Left cardiac atrium (tissue), 4 donors: Measurements from ENCODE around the gene TJP3. TPM values are rescaled to one million over a fixed set of nuclear protein-coding genes. Genes with fewer than 3 reads are reported as not detected.
"Not testable (repeated sequence)": the region's sequence is repeated elsewhere in the genome, so short reads cannot be mapped to it uniquely, and the experiment has no call there.

Source experiments
- ATAC-seq, 2 donors: fragments of 200-7000 bp; cut with Tn5 transposase; one replicate each; pipeline ENCODE4 v1.9.1; 2020; ENCODE audit warnings: mild to moderate bottlenecking in 2 of 2, moderate library complexity in 2 of 2
- DNase-seq: peaks from one replicate; pipeline ENCODE4 v3.0.0-alpha.2; 2020
- intact Hi-C, 2 donors: fragments of 100-400 bp; cut with DNase I; formaldehyde crosslinking; loops; one replicate each; pipeline versions ENCODE4 v1.14.1 to v1.15.1; 2022 to 2023
- total RNA-seq, 2 donors: library from RNA; stranded (reverse); fragmentation: NEBNext Ultra II Directional; extraction: Animal tissue kit (Norgen Biotek cat#: 25700); gene quantifications; one replicate each; pipeline ENCODE4 v1.2.1, GENCODE V29; 2021
- donor health status: DM: no; HTN: yes; CAD: no.
- donor health status: DM: no; HTN: yes; CAD: no; lungs with severe emphysema.
- donor health status: DM: yes; HTN: yes; CAD: no.
- donor health status: Dilated cardiomyopathy.

TJP3 gene
- total RNA-seq, 2 donors from 2014 or later, result 0.32 TPM; not detected in 1

DNA sequence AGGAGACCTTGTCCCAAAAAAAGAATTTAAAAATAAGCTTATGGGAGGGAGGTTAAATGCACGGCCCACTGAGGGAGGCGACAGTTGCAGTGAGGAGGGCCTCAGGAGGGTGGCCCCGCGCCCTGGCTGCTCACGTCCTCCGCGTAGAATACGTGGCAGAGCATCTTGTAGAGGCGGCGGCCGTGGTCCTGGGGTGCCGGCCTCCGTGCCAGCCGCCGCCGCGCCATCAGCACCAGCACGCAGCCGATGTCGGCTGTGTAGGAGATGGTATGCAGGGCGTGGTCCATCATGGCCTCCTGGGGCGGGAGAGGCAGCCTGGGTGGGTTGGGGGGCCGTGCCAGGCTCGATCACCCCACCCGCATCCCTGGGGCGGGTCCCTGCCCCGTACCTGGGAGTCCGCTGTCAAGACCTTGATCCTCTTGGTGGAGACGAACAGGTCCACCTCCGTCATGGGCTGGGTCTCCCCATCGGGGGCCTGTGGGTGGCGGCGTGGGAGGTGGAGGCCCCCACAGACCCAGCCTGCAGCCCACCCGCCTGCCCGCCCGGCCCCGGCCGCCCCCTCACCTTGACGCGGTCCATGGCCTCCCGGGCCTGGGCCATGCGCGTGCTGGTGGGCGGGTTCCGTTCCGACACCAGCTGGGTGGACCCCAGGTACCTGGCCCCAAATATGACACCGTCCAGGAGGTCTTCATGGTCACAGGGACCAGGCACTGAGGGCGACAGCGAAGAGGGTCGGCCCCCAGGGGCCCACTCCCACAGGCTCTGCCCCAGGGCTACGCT is 45.6 kb downstream of the TJP3 start:
- ATAC-seq (no peak), DNase-seq (no peak)
- intact Hi-C loops, result no loop called here

DNA sequence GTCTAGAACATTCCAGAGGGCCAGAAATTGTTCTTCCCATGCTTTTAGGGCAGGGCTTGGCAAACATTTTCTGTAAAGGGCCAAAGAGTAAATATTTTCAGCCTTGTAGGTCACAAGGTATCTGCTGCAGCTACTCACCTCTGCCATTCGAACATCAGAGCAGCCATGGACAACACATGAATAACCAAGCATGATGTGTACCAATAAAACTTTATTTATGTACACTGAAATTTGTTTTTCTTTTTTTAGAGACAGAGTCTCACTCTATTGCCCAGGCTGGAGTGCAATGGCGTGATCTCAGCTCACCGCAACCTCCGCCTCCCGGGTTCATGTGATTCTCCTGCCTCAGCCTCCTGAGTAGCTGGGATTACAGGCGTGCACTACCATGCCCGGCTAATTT is 49.5 kb downstream of the TJP3 start:
- DNase-seq, ATAC-seq, intact Hi-C loops: not testable (repeated sequence)

DNA sequence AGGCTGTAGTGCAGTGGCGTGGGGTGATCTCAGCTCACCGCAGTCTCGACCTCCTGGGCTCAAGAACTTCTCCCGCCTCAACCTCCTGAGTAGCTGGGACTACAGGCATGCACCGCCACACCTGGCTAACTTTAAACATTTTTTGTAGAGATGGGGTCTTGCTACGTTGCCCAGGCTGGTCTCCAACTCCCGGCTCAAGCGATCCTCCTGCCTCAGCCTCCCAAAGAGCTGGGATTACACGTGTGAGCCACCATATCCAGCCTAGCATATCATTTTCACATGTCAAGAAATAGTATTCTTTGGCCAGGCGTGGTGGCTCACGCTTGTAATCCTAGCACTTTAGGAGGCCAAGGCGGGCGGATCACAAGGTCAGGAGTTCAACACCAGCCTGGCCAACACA is 50.1 kb downstream of the TJP3 start:
- ATAC-seq, intact Hi-C loops, DNase-seq: not testable (repeated sequence)

DNA sequence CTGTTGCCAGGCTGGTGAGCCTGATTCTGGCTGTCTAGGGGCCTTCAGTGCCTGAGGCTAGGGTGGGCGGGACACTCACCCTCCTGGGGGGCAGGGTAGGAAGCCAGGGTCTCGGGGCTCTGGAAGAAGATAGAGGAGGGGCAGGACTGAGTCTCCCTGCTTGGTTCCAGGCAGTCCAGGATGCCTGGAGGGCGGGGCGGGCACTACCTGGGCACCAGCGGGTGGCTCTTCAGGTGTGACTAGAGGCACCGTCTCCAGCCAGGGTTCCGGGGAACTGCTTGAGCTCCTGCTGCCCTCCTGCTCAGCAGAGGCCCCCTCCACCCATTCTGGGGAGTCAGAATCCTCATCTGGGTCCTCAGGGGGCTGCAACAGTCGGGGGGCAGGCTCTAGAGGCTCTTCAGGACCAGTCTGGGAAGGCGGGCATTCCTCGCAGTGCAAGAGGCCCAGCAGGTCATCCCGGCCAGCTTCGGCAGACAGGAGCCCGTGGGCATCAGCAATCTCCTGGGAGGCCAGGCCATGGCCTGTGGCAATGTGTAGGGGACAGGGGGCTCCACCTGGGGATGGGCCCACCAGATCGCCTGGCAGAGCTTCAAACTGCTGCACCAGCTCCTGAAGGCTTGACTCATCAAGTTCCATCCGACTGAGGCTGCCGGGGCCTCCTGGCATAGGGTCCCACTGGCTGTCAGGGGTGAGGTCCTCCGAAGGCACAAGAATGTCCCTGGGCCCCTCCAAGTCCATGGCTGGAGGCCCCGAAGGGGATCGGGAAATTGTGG is 51.5 kb downstream of the TJP3 start:
- no peak for DNase-seq
- intact Hi-C loops, result loop anchor here in 1 of 2 donors (10.0 kb wide), 1 partner anchor 205 kb away; no protein-coding TSS in a partner anchor
- no peak for ATAC-seq

DNA sequence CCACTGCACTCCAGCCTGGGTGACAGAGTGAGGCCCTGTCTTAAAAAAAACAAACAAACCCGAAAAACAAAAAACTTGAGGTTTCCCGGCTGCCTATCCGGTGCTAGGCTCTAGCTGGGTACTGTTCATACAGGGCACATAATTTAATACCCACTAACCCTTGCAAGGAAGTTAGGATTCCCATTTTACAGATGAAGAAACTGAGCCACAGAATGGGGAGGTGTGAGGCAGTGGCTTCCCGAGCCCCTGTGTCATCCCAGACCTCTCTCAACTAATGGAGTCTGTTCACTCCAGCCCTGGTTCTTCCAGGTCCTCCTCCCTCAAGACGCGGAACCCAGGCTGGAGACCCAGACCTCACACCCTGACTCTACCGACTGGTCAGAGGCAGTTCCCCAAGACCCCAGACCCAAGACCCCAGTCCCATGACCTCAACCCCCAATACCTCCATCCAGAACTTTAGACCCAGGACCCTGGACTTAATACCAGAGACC is 52.7 kb downstream of the TJP3 start:
- no peak for DNase-seq
- intact Hi-C loops, result loop anchor here in 1 of 2 donors (10.0 kb wide), 1 partner anchor 204 kb away; no protein-coding TSS in a partner anchor
- no peak for ATAC-seq

DNA sequence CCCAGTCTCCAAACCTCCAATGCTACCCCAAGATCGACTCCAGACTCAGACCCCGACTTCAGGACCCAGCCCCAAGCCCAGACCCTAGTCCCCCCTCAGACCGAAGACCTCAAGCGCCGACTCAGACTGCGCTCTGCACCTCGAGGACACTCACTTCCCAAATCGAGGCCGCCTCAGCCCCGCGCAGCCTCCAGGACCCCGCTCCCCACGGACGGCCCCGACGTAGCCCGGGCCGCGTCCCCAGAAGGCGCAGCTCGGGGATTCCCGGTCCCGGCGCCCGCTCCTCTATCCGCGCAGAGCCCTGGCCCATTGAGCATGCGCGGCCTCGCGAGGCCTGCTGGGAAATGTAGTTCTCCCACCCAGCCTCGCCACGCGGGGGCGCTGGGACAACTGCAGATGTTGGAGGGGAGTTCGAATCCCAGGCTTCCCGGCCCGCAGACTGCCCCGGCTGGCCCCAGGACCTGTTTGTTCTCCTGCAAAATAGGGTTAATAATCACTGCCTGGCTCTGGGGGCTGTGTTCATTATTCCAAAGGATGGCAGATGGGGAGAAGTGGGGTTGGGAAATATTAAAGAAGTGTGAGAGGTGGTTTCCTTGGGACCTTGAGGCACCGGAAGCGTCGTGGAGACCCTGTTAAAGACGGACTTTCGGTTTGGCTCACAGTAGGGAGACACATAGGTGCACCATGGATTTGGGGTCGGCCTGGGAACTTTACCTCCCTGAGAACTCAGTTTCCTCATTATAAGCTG is 53.4 kb downstream of the TJP3 start, which contains the start of gene APBA3:
APBA3 (minus strand) TSS at position 311 of the 748 bp plus-strand sequence. CDS start 1,428 bp downstream, outside the sequence.
- peak; percentile 94 for DNase-seq
- peak; percentile 60 to 62 for ATAC-seq
- intact Hi-C loops, result loop anchor here in 1 of 2 donors (10.0 kb wide), 1 partner anchor 203 kb away; no protein-coding TSS in a partner anchor

DNA sequence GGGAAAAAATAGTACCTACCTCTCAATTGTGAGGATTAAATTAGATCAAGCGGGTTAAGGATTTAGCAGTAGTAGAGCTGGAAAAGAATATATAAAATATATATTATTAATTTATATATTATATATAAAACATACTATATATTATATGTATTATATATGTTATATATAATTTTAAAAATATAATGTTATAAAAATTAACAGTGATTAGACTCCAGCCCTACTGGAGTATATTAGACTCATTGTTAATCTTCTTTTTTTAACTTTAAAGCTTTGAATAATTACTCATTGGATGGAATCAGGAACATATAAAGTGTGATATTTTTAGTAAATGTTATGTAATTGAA is 53.9 kb downstream of the TJP3 start:
- intact Hi-C loops, result loop anchor here in 1 of 2 donors (10.0 kb wide), 1 partner anchor 203 kb away; no protein-coding TSS in a partner anchor
- DNase-seq (no peak), ATAC-seq (no peak)

DNA sequence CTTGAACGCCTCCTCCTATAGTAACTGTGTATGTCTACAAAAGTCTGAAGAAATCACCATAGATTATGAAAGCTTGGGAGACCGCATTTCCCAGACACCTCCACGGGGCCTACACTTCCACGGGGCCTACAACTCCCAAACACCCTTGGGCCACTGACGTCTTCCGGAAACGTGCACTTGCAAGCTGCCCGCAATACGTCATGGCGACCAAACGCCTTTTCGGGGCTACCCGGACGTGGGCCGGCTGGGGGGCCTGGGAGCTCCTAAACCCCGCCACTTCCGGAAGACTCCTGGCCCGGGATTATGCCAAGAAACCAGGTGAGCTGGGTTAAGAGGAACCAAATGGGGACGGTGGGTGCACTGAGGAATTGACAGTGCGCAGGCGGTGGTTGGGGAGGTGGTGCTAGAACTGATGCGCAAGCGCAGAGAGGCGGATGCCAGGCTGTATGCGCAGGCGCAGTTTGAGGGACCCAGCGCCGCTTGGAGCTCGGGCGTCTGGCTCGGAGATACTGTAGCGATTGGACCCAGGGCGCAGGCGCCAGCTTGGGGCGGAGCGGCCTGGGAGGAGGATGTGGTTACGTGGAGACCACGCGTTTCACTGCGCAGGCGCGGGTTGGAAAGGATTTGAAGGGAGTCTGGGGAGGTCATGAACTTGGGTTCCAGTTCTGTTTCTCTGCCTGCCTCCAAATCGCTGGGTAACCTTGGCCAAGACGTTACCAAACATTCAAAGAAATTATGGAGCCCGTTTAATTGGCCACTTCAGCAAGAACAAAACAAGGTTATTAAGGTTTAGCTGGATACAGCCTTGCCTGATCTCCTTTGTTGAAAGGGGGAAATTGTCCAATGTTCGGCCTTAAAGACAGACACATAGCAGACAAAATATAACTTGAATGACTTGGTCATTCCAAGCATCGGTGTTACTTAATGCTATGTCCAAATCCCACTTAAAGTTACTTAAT is 54.6 kb downstream of the TJP3 start, which contains the start of gene MRPL54:
MRPL54 (plus strand) TSS at position 182 of the 959 bp plus-strand sequence; CDS start at position 201, 19 bp downstream.
- intact Hi-C loops, result loop anchor here in 1 of 2 donors (10.0 kb wide), 1 partner anchor 202 kb away; no protein-coding TSS in a partner anchor
- DNase-seq (peak; percentile 99), ATAC-seq (peak; percentile 95 to 96)

DNA sequence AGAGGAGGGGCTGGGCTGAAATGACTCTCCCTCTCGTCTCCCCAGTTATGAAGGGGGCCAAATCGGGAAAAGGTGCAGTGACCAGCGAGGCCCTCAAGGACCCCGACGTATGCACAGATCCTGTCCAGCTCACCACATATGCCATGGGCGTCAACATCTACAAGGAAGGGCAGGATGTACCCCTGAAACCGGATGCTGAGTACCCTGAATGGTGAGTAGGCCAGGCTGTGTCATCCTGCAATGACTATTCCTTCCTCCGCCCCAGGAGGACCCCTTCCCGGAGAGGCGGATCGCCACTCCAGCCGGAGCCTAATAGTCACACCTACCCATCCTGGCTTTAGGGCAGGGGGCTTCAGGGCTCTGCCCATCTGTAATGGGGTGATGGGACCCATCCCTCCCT is 56.9 kb downstream of the TJP3 start:
- ATAC-seq (no peak), DNase-seq (no peak)
- intact Hi-C loops, result loop anchor here in 1 of 2 donors (10.0 kb wide), 1 partner anchor 200 kb away; no protein-coding TSS in a partner anchor

DNA sequence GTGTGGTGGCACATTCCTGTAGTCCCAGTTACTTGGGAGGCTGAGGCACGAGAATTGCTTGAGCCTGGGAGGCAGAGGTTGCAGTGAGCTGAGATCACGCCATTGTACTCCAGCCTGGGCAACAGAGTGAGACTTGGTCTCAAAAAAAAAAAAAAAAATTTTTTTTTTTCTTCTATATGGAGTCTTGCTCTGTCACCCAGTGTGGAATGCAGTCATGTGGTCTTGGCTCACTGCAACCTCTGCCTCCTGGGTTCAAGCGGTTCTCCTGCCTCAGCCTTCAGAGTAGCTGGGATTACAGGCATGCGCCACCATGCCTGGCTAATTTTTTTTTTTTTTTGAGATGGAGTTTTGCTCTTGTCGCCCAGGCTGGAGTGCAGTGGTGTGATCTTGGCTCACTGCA is 57.6 kb downstream of the TJP3 start:
- intact Hi-C loops, result loop anchor here in 1 of 2 donors (10.0 kb wide), 1 partner anchor 199 kb away; no protein-coding TSS in a partner anchor
- not testable (repeated sequence) for ATAC-seq, DNase-seq

DNA sequence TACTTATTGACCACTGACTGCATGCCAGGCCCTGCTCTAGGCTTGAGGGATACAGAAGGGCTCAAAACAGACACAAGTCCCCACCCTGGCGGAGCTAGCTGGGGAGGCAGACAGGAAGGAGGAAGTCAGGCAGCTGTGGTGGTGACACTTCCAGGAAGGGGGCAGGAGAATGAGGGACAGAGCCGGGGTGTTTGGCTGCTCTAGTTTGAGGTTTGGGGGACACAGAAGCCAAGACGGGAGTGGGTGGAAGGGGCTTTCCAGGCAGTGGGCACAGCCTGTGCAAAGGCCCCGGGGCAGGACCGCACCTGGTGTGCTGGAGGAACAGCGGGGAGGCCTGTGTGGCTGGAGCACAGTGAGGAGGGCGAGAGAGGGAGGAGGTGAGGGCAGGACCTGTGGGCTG is 58.3 kb downstream of the TJP3 start:
- intact Hi-C loops, result loop anchor here in 1 of 2 donors (10.0 kb wide), 1 partner anchor 198 kb away; no protein-coding TSS in a partner anchor
- no peak for DNase-seq

DNA sequence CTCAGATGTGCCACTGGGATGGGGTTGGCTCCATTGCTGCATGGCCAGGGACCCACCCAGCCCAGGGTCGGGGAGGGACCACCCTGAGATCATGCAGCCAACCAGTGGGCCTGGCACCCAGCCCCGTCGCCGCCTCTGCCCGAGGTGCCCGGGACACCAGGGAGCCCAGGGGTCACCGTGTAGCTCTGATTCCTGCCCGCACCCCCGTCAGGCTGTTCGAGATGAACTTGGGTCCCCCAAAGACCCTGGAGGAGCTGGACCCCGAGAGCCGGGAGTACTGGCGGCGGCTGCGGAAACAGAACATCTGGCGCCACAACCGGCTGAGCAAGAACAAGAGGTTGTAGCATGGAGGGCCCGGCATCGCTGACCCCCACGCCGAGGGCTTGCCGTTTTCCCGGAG is 58.9 kb downstream of the TJP3 start:
- no peak for DNase-seq
- ATAC-seq, result no peak
- intact Hi-C loops, result loop anchor here in 1 of 2 donors (10.0 kb wide), 1 partner anchor 198 kb away; no protein-coding TSS in a partner anchor

More for the DNA sequence above, 58.3 kb downstream of the TJP3 start:
- ATAC-seq, result no peak

DNA sequence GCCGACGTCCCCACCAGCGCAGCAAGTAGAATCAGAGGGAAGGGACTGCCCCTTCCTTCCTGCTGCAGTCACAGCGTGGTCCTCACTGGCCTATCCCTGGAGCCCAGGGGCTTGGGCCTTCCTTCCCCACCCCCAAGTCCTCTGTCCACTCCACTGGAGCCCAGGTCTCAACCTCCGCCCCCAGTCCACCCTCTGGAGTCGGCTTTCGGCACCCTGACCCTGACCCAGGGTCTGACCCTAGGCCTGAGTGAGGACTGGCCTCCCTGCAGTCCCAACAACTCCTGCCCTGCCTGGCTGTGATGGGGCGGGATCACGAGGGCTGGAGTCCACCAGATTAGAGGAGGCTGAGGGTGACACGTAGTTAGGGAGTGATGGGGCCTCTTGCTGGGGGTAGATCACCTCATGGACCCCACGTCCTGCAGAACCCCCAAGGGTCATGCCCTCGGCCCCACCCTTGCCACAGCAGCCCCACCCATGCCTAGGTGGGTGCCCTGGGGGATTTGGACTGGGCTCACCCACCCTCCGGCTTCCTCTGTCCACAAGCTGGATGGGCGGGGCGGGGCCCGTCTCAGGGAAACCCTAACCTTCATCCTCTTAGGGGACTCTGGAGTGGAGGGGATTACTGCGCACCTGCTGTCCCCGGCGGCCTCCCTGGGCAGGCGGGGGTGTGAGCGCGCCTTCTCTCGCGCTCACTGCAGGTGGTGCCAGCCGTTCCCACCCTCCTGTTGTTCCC is 60.0 kb downstream of the TJP3 start:
- intact Hi-C loops, result loop anchor here in 1 of 2 donors (10.0 kb wide), 1 partner anchor 197 kb away; no protein-coding TSS in a partner anchor
- no peak for ATAC-seq
- no peak for DNase-seq

DNA sequence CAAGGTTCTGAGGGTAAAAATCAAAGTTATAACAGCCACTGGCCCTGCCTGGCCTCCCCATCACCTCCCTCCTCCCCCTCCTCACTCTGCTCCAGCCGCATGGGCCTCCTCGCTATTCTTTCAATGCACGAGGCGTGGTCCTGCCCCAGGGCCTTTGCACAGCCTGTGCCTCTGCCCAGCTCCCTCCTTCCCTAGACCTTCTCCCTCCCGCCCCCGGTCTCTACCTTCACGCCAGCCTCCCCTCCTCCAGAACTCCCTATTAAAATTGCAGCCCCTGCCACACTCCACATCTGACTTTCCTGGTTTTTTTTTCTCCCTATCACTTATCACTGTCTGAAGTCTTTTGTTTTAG is 60.5 kb downstream of the TJP3 start:
- intact Hi-C loops, result loop anchor here in 1 of 2 donors (10.0 kb wide), 1 partner anchor 196 kb away; no protein-coding TSS in a partner anchor
- no peak for ATAC-seq
- DNase-seq, result no peak

DNA sequence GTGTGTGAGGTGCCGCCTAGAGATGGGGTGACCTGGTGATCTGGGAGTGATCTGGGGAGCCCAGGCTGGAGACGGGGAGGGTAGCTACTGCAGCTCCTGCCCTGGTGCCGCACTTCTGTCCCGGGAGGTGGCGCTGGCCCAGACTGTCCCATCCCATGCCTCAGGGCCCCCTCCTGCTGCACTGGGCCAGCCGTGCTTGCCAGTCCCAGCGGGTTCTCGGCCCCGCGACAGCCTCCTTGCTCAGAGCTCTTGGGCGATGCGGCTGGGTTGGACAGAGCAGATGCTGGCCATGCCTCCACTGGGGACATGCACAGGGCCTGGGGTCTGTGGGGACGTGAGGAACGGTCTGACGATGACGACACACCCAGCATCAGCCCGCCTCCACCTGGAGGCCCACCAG is 61.3 kb downstream of the TJP3 start:
- intact Hi-C loops, result loop anchor here in 1 of 2 donors (10.0 kb wide), 1 partner anchor 195 kb away; no protein-coding TSS in a partner anchor
- ATAC-seq (no peak), DNase-seq (no peak)

DNA sequence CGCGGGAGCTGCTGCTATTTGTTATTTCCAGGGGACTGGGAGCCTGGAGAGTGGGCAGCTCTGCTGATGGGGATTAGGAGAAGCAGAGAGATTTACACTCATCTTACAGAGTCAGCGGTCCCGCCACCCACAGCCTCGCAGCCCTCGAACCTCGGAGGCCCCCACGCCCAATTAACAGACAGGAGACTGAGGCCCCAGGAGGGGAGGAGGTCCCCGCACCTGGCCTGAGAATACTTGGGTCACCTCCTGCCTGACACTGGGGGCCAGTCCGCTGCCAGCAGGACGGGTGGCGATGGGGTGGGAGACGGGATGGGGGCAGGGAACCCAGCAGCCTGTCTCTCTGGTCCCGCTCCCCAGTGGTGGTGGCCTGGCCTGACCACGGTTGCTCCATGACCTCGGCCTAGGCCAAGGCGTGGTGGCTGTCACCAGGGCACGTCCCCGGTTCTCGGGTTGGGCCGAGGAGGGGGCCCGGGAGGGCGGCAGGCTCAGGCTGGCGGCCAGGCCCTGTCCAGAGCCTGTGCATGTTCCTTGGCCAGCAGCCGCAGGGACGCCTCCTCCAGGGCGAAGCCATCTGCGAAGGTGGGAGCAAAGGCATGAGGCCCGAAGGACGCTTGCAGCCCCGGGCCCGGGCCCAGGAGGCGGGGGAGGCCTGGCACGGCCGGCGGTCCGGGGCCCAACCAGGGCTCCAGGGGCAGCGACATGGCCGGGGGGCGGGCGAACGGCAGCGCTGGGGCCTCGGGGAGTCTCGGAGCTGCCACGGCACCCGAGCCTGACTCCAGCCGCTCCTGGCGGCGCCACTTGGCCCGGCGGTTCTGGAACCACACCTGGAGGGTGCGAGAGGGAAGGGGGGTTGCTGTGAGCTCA is 62.2 kb downstream of the TJP3 start:
- intact Hi-C loops, result no loop called here
- no peak for DNase-seq

More for the DNA sequence above, 62.2 kb downstream of the TJP3 start:
- ATAC-seq, result no peak
